Activated T-helper 1 cell treated with anti-CD3 and anti-CD28 coated beads, Interleukin-12 subunit alpha, Interleukin-12 subunit beta, Interleukin-2, Interleukin-4 antibody, amounts not matched to agents 30 ng/mL and 10 ng/mL and 1 ng/mL, durations not matched to agents 14 hours and 24 hours and 36 hours (primary cell): ENCODE measurements around the gene EPS8L3. TPM values are rescaled to one million over a fixed set of nuclear protein-coding genes. Genes with fewer than 3 reads are reported as not detected.
"Not testable (repeated sequence)": the region's sequence is repeated elsewhere in the genome, so short reads cannot be mapped to it uniquely, and the experiment has no call there.

ENCODE experiments used
- DNase-seq: peaks from one replicate; pipeline ENCODE4 v3.0.0; 2021; ENCODE audit warnings: low spot score
- H3K27ac Mint-ChIP-seq: one replicate; pipeline ENCODE4 v1.8.0; 2021; ENCODE audit warnings: mild to moderate bottlenecking, mixed read lengths
- H3K27me3 Mint-ChIP-seq: one replicate; pipeline ENCODE4 v1.8.0; 2022; ENCODE audit warnings: mild to moderate bottlenecking, moderate library complexity, mixed read lengths; ENCODE audit not compliant: insufficient read depth
- H3K36me3 Mint-ChIP-seq: one replicate; pipeline ENCODE4 v1.8.0; 2021; ENCODE audit warnings: low read depth, mixed read lengths
- H3K4me1 Mint-ChIP-seq: one replicate; pipeline ENCODE4 v1.8.0; 2021; ENCODE audit warnings: low read depth, mixed read lengths
- H3K4me3 Mint-ChIP-seq: one replicate; pipeline ENCODE4 v1.8.0; 2021; ENCODE audit warnings: mild to moderate bottlenecking, moderate library complexity, mixed read lengths
- H3K9me3 Mint-ChIP-seq: one replicate; pipeline ENCODE4 v1.8.0; 2021; ENCODE audit warnings: mixed read lengths
- intact Hi-C: fragments of 100-400 bp; cut with micrococcal nuclease; formaldehyde crosslinking; loops from one replicate; pipeline ENCODE4 v1.15.1; 2024
- total RNA-seq: library from RNA; stranded (reverse); gene quantifications from 2 replicates; pipeline ENCODE4 v1.2.3, GENCODE V29; 2022

Gene EPS8L3
- total RNA-seq, 1 donor from 2014 or later = not detected

DNA sequence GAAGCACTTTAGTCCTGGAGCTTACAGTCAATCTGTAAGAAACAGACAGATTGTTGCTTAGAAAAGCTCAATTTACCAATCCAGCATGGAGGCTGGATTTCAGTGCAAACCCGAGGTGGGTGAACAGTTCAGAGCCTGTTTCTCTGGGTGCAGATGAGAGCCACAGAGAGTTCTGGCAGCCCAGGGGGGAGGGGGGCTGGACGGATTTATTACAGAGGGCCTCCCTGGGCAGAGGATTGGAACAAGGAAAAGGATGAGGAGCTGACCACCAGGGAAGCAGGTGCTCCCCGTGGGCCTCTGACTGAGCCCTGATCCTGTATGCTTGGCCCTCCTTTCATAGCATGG, 38.0 kb upstream of the EPS8L3 start:
- Mint-ChIP-seq H3K9me3 (no peaks in the 10 kb centered on the region), H3K4me1 (peaks cover 87% of the 10 kb centered on the region), H3K36me3 (peaks cover 10% of the 10 kb centered on the region), H3K27me3 (no peaks in the 10 kb centered on the region), H3K4me3 (peak overlapping the region; percentile 72), H3K27ac (peak overlapping the region; percentile 96)
- DNase-seq = no peak
- intact Hi-C loops = loop anchor here (1.0 to 2.0 kb wide), 4 partner anchors 11 to 109 kb away; partner anchors contain the start of gene CSF1

DNA sequence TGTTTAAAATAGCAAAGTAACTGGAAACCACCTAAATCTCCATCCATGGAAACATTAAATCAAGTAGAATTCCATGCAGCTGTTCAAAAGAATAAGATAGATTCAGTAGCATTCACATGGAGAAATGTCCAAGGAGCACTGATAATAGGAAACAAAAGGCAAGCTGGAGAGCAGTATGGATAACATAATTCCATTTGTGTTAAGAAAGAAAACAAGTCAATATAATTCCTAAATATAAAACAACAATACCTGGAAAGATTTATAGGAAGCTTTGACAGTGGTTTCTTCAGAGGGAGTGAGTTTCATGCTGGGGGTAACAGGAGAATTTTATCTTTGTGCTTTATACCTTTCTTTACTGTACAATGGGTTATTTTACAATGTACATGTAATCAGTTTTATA, 36.6 kb upstream of the EPS8L3 start:
- Mint-ChIP-seq H3K4me3 (no peak overlapping the region), H3K27ac (peak overlapping the region; percentile 70)

DNA sequence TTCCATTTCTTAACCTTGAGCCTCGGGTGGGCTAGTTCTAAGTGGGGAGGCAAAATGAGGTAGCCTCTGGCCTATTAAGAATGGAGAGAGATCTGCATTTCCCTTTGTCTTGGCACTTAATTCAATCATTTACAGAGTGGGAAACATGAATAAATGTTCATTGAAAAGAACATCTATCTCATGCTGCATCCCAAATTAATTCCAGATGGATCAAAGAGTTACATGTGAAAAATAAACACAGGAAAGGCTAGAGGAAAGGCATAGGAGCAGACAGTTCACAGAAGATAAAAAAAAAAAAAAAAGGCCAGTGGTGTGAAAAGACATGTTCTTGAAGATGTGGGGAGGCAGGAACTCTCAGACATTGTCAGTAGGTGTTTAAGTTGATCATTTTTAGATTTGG, 35.7 kb upstream of the EPS8L3 start:
- Mint-ChIP-seq H3K27me3 (no peaks in the 10 kb centered on the region), H3K36me3 (peaks cover 12% of the 10 kb centered on the region), H3K27ac (peak overlapping the region; percentile 80), H3K4me1 (peaks cover 82% of the 10 kb centered on the region), H3K9me3 (no peaks in the 10 kb centered on the region), H3K4me3 (peak overlapping the region; percentile 53)
- intact Hi-C loops = no loop called here
- no peak for DNase-seq

More for the DNA sequence above, 36.6 kb upstream of the EPS8L3 start:
- peaks cover 12% of the 10 kb centered on the region for H3K36me3 Mint-ChIP-seq
- DNase-seq = no peak
- no peaks in the 10 kb centered on the region for H3K27me3 Mint-ChIP-seq
- no peaks in the 10 kb centered on the region for H3K9me3 Mint-ChIP-seq
- peaks cover 80% of the 10 kb centered on the region for H3K4me1 Mint-ChIP-seq
- intact Hi-C loops = no loop called here

DNA sequence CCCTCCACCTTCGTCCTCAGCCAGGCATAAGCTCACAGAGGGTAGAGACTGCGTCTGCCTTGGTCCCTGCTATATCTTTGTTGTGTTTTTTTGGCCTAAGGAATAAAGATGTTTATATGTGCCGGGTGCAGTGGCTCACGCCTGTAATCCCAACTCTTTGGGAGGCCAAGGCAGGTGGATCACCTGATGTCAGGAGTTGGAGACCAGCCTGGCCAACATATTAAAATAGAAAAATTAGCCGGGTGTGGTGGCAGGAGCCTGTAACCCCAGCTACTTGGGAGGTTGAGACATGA, 33.5 kb upstream of the EPS8L3 start:
- Mint-ChIP-seq H3K27ac (peak overlapping the region; percentile 91), H3K4me1 (peaks cover 78% of the 10 kb centered on the region), H3K4me3 (peak overlapping the region; percentile 29), H3K36me3 (peaks cover 12% of the 10 kb centered on the region)
- H3K27me3 Mint-ChIP-seq, DNase-seq, H3K9me3 Mint-ChIP-seq, intact Hi-C loops: not testable (repeated sequence)

DNA sequence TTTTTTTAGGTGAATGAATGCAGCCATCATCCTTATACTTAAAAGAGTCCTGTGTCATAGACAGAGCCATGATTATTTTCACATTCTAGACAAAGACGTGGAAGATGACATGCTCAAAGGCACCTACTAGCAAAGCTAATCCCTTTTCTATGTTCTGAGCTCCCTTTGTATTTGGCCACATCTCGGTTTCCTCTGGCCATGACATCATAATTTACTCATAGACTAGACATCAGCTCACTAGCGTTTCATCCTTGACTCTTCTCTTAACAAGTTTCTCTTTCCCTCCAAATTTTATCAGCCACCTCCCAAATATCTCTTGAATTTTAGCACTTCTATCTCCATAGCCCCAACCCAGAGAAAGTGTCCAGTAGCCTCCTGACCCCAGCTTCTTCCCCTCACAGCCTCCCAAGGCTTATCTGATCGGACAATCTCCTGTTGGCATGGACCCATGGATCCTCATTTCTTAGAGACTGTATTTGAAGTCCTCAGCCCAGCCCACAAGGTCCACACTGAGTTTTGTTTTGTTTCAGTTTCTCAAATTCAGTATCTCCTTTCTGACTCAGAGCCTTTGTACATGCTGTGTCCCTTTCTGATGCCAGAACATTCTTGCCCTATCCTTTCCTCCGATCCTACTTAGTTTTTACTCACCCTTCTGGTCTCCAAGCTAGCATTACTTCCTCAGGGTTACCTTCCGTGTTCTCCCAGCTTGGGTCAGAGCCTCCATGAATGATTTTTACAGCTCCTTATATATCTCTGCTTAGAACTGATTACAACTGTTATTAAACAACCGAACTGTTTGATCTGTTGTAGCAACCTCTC, 33.0 kb upstream of the EPS8L3 start:
- intact Hi-C loops = no loop called here
- Mint-ChIP-seq H3K9me3 (no peaks in the 10 kb centered on the region), H3K4me3 (peak overlapping the region; percentile 29), H3K36me3 (peaks cover 12% of the 10 kb centered on the region), H3K27ac (peak overlapping the region; percentile 91), H3K27me3 (no peaks in the 10 kb centered on the region), H3K4me1 (peaks cover 75% of the 10 kb centered on the region)
- peak; percentile 20 for DNase-seq

DNA sequence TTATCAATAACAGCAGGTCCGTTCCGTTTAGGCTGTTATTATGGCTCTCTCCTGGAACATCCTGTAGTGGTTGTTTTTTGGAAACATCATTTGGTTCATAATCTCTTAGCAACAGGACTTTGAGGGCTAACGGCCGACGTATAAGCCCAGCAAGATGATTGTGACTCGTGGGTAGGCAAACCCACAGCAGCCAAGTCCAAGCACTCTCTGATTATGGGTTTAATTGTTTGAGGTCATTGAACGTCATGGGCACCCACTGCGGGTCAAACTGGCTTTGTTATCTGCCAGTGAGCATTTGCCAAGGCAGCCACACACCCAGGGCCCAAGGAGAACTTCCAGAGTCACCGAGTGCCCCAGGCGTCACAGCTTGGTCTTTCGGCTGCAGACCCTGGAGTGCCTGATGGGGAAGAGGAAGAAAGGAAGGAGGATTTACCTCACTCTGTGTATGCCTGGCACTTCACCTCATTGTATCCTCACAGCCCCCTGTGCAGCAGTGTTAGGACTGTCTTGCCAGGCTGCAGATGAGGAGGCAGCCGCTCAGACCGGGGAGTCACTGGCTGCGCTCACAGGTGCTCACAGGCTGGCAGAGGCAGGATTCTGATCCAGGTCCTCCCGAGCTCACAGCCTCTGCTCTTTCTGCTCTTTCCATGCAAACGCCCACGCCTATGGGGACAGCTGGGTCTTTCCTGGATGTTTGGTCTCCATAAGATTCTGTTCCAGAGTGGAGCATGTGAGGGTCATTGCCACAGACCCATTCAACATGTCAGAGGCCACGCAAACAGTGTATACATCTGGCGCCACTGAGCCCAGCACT, 30.8 kb upstream of the EPS8L3 start:
- H3K4me1 Mint-ChIP-seq = peaks cover 77% of the 10 kb centered on the region
- H3K4me3 Mint-ChIP-seq = no peak overlapping the region
- H3K27ac Mint-ChIP-seq = peak overlapping the region; percentile 5
- no peaks in the 10 kb centered on the region for H3K27me3 Mint-ChIP-seq
- intact Hi-C loops = no loop called here
- H3K36me3 Mint-ChIP-seq = peaks cover 8% of the 10 kb centered on the region
- no peaks in the 10 kb centered on the region for H3K9me3 Mint-ChIP-seq
- no peak for DNase-seq

DNA sequence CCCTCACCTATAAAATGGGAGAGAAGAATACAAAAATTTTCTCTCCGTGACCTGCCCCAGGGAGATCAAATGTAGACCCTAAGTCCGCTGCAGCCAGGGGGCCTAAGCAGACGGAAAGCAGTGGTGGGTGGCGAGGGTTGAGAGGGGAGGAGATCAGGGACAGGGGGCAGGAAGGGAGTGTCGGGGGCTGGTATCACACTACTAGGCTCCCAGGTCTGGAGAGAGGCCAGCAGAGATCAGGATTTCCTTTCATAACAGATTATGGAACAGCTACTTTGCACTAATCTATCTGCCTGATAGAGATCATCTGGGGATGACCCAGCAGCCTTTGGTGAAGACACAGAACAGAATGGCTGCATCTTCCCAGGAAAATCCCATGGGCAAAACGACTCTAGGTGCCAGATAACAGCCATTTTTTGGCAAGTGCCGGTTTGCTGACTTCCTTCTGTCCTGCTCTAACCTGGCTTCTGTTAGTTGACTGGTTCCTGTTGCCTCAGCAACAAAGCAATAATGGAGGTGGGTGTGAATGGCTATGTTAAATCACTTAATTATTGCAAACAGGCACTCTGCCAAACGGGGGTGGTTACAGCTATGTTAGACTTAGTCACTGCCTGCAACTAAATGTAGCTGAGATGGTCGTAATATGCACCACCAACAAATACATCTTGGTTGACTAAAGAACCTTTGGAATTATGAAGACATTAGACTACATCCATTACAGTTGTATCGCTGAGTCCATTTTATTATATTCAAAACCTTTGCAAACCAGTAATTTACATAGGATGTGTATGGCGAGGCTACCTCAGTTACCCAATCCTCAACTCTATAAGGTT, 30.0 kb upstream of the EPS8L3 start:
- no peak for DNase-seq
- Mint-ChIP-seq H3K27ac (peak overlapping the region; percentile 73), H3K27me3 (no peaks in the 10 kb centered on the region), H3K4me1 (peaks cover 77% of the 10 kb centered on the region), H3K4me3 (no peak overlapping the region), H3K9me3 (no peaks in the 10 kb centered on the region), H3K36me3 (peaks cover 6% of the 10 kb centered on the region)
- intact Hi-C loops = no loop called here

DNA sequence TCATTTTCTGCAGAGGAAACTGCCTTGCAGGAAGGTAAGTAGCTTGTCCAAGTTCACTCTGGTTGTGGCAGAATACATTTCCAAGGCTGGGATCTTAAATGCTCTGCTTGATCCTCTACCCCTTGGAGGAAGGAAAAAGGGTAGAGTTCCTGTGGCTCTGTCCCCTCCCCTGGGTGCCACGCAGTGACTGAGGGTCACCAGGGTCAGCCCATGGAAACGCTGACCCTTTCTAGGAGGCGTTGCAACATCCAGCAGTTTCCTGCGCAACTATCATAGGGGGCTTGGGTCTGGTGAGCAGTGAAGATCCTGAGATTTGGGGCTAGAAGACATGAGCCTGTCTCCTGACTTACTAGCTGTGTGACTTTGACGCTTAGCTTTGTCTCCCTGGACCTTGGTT, 29.4 kb upstream of the EPS8L3 start:
- intact Hi-C loops = no loop called here
- peaks cover 74% of the 10 kb centered on the region for H3K4me1 Mint-ChIP-seq
- H3K27me3 Mint-ChIP-seq = no peaks in the 10 kb centered on the region
- no peak for DNase-seq
- H3K27ac Mint-ChIP-seq = peak overlapping the region; percentile 73
- no peak overlapping the region for H3K4me3 Mint-ChIP-seq
- H3K36me3 Mint-ChIP-seq = peaks cover 6% of the 10 kb centered on the region
- H3K9me3 Mint-ChIP-seq = no peaks in the 10 kb centered on the region

DNA sequence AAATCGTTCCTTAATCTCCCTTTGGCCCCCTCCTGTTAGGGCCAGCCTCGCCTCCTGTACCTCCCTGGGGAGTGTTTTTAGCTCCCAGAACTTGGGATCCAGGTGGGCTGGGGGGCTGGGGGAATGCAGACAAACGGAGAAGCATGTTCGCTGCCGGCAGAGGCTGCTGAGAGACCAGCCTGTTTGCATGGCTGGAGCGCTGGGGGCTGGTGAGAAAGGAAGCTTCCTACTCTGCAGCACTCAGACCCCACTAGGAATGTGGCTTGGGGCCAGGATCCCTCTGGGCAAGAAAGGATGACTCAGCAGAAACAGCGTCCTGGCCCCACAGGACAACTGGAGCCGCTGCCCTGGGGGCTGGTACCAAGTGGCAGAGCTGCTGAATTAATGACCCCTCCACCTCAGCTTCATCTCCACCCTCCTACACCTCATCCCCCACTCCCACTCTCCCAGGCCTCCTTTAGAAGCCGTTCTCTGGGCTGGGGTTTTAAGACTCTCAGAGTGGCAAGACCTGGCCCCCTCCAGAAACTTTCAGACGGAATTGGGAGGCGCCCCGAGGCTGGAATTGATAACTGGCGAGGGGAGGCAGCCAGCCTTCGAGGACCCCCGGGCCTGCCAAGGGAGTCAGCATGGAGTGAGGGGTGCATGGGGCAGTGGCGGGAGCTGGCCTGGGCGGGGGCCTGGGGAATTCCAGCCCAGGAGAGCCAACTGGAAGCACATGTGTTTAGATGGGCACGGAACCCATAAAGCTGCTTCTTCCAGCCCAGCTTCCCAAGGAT, 28.5 kb upstream of the EPS8L3 start:
- H3K9me3 Mint-ChIP-seq = no peaks in the 10 kb centered on the region
- intact Hi-C loops = no loop called here
- no peak overlapping the region for H3K4me3 Mint-ChIP-seq
- no peaks in the 10 kb centered on the region for H3K27me3 Mint-ChIP-seq
- peaks cover 3% of the 10 kb centered on the region for H3K36me3 Mint-ChIP-seq
- peak overlapping the region; percentile 55 for H3K27ac Mint-ChIP-seq
- H3K4me1 Mint-ChIP-seq = peaks cover 66% of the 10 kb centered on the region
- DNase-seq = no peak

DNA sequence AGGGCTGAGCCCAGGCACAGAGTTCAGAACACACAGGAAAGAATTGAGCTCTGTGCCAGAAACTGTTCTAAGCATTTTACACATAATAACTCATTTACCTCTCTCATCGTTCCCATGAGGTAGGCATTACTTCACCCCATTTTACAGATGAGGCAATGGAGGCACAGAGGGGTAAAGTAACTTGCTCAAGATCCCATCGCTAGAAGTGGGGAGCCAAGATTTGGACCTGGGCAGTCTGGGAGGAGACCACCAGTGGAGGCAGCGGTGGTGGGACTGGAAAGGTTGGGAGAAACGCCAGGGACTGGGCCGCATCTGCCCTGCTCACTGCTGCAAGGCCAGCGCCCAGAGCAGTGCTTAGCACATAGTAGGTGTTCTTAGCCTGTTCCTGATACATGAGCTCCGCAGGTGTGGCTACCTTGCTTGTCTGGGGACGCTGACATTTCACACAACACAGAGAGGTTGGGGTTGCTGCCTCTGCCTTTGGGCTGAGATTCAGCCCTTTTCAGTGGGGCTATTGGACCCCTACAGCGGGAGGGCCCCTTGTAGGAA, 27.8 kb upstream of the EPS8L3 start:
- H3K27ac Mint-ChIP-seq = peak overlapping the region; percentile 77
- H3K36me3 Mint-ChIP-seq = peaks cover 1% of the 10 kb centered on the region
- peaks cover 64% of the 10 kb centered on the region for H3K4me1 Mint-ChIP-seq
- H3K27me3 Mint-ChIP-seq = no peaks in the 10 kb centered on the region
- intact Hi-C loops = loop anchor here (1.0 kb wide), 1 partner anchor 115 kb away; no protein-coding TSS in a partner anchor
- no peak overlapping the region for H3K4me3 Mint-ChIP-seq
- H3K9me3 Mint-ChIP-seq = no peaks in the 10 kb centered on the region
- DNase-seq = no peak

DNA sequence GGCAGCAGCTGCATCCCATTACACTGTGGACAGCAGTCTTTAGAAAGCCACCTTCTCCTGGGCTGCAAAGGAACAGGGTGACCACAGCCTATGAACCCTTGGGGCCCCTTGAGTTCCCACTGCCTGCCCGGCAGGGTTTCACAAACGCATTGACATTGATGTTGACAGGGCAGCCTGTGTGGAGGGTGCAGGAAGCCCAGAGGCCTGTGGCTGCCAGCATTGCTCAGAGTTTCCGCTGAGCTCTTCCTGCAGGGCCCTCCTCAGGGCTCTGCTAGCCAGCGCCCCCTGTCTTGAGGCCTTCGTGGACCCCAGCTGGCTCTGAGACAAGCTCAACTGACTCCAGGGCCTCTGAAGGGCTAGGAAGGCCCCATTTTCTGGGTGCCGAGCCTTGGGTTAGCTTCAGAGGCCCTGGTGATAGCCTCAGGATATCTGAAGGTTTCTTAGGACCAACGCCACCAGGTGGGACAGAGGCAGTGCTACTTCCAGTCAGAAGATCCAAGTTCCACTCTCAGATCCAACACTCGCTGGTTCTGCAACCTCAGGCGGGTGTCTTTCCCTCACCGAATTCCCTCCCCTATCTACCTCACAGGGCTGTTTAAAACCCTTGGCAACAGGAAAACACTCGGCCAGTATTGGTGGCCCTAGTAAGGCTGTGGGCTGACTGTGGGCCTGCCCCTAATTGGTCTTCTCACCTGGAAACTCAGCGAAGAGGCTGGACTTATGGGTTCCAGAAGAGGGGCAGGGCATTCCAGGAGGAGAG, 27.2 kb upstream of the EPS8L3 start:
- Mint-ChIP-seq H3K27ac (peak overlapping the region; percentile 77), H3K27me3 (no peaks in the 10 kb centered on the region), H3K4me3 (peak overlapping the region; percentile 61), H3K9me3 (no peaks in the 10 kb centered on the region), H3K36me3 (peaks cover 1% of the 10 kb centered on the region), H3K4me1 (peaks cover 68% of the 10 kb centered on the region)
- intact Hi-C loops = loop anchor here (1.0 kb wide), 6 partner anchors 11 to 119 kb away; partner anchors contain the start of gene CSF1
- DNase-seq = peak; percentile 73
